ENCODE measurements around the gene OTUD6A.

DNA sequence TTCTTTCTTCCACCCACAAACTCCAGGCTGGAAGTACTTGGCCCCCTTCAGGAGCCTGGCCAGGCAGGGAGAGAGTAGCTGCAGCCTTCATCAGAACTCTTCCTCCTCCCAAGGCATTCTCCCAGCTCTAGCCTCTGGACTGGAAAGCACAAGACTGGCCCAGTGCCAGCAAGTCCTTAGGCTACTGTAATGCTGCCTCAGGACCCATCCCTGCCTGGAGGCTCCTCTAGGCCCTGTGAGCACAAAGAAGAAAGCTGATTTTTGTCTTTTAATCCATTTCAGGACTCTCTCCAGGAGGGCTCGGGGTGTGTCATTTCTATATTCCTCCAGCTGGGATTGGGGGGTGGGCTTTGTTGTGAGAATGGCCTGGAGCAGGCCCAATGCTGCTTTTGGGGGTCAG is 23.3 kb upstream of the OTUD6A start:
- TF ChIP-seq RARB (CRISPR knock-in tag; IDR thresholded peaks at IDR 0.05) (no peak), SNAI2 (CRISPR knock-in tag; IDR thresholded peaks at IDR 0.05) (no peak)
